Measurements from ENCODE around the gene ABCA8.

ABCA8 gene

GRCh38 chr17:68941761-68942160 is 13.4 kb downstream of the ABCA8 start:
- DNase-seq (ENCODE audit: low spot score) = no peak

- no peak for DNase-seq (ENCODE audit: low spot score)
These were observed 16.0 kb downstream of the ABCA8 start for GRCh38 chr17:68939195-68939594.

GRCh38 chr17:68937890-68938514 is 17.2 kb downstream of the ABCA8 start:
- DNase-seq (ENCODE audit: low spot score) = no peak

GRCh38 chr17:68927516-68927915 is 27.7 kb downstream of the ABCA8 start:
- DNase-seq (ENCODE audit: low spot score) = no peak

- no peak for DNase-seq (ENCODE audit: low spot score)
These were observed 30.1 kb downstream of the ABCA8 start for GRCh38 chr17:68924793-68925720.

GRCh38 chr17:68910789-68911431 is 44.3 kb downstream of the ABCA8 start:
- DNase-seq (ENCODE audit: low spot score) = no peak

GRCh38 chr17:68910251-68910705 is 44.9 kb downstream of the ABCA8 start:
- DNase-seq (ENCODE audit: low spot score) = no peak

GRCh38 chr17:68909066-68909465 is 46.1 kb downstream of the ABCA8 start:
- DNase-seq (ENCODE audit: low spot score) = no peak

- no peak for DNase-seq (ENCODE audit: low spot score)
These were observed 47.1 kb downstream of the ABCA8 start for GRCh38 chr17:68908045-68908444.

GRCh38 chr17:68906638-68907037 is 48.6 kb downstream of the ABCA8 start:
- DNase-seq (ENCODE audit: low spot score) = no peak

GRCh38 chr17:68903286-68903685 is 51.9 kb downstream of the ABCA8 start:
- no peak for DNase-seq (ENCODE audit: low spot score)

- DNase-seq (ENCODE audit: low spot score) = no peak
These were observed 57.6 kb downstream of the ABCA8 start for GRCh38 chr17:68897557-68897956.

GRCh38 chr17:68892658-68893057 is 62.5 kb downstream of the ABCA8 start:
- DNase-seq (ENCODE audit: low spot score) = no peak

GRCh38 chr17:68892193-68892592 is 63.0 kb downstream of the ABCA8 start:
- no peak for DNase-seq (ENCODE audit: low spot score)

GRCh38 chr17:68886401-68886800 is 68.8 kb downstream of the ABCA8 start:
- no peak for DNase-seq (ENCODE audit: low spot score)

GRCh38 chr17:68884888-68885287 is 70.3 kb downstream of the ABCA8 start:
- DNase-seq (ENCODE audit: low spot score) = no peak

- DNase-seq (ENCODE audit: low spot score) = no peak
These were observed 76.8 kb downstream of the ABCA8 start for GRCh38 chr17:68878226-68878885.

- DNase-seq (ENCODE audit: low spot score) = no peak
These were observed 83.7 kb downstream of the ABCA8 start for GRCh38 chr17:68871447-68871846.

GRCh38 chr17:68870976-68871375 is 84.2 kb downstream of the ABCA8 start:
- no peak for DNase-seq (ENCODE audit: low spot score)

GRCh38 chr17:68870161-68870826 is 84.9 kb downstream of the ABCA8 start:
- DNase-seq (ENCODE audit: low spot score) = no peak

- no peak for DNase-seq (ENCODE audit: low spot score)
These were observed 86.5 kb downstream of the ABCA8 start for GRCh38 chr17:68868708-68869107.
